ENCODE measurements around the gene BBS9.
"Not testable (repeated sequence)": the region's sequence is repeated elsewhere in the genome, so short reads cannot be mapped to it uniquely, and the experiment has no call there.

Gene BBS9

DNA sequence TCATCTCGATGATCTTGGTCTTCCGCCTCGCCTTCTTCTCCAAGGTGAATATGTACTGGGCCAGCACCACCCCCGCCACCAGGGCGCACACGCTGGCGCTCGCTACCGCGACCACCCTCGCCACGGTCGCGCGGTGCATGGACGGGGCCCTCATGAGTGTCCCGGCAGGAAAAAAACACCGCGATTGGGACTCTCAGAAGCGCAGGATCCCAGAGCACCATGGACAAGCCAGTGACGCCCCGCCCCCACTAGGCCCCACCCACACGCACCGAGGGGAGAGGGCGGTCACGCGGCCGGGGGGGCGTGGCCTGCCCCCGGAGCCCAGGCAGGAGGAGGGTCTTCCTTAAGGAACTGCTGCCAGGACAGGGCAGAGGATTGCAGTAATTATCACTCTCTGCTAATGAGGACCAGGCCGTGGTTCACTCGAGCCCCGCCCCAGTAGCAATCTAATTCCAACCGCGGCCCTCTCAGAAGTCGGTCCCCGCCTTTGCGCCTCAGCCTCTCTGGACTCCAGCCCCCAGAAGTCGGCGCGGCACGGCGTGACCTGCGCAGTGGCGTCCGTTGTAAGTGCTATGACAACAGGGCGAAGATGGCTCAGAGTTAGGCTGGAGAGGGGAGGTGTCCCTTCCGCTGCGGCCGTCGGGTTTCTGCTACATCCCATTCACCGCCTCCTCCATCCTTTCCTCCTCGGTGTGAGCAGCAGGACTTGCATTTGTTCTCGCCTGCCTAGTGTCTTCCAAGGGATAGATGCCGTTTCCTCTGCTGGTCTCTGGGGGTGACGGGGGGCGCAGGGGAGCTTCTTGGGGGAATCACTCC lies at the start of gene BBS9:
Gene BBS9 (plus strand): TSS at position 575 of the 816 bp plus-strand sequence. CDS start 16,689 bp downstream, outside the sequence.
- DNase-seq (ENCODE audit: low read depth in 4 of 4, low spot score in 1 of 4) = peak; percentile 80 to 87 (median 83)

DNA sequence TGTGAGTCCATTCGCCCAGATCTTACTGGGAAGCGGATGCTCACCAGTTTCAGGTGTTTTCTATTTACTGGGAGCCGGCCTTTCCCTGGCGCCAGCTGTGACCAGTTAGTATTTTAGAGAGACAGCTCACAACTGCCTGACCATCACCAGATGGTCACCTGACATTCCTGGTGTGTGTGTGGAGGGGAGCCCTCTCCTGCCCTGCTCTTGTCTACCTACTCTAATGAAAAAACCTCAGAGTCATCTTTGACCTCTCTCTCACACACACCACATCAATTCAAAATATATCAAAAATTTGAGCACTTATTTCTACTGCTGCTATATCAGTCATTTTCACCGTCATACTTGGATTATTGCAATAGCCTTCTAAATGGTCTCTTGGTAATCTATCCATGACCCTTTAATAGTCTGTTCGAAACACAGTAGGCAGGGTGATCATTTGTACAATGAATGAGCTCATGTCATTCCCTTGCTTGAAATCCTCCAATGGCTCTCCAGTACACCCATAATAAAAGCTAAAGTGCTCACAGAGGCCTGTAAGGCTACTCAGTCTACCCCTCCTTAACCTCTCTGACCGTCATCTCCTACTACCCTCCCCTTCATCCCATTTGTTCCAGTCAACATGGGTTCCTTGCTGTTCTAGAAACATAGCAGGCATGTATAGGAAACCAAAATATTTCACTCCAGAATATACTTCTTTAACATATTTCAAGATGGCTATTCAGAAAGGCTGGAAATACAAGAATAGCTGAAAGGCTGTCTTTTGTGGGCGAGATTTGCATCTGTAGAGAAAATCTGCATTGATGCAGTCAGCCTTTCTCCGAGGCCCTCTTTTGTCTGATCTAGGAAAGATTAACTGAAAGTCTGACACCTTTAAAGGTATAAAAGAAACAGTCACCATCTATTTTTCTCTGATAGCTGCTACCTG lies 49.3 kb upstream of the BBS9 start:
- DNase-seq (ENCODE audit: low read depth in 4 of 4, low spot score in 1 of 4) = no peak

DNA sequence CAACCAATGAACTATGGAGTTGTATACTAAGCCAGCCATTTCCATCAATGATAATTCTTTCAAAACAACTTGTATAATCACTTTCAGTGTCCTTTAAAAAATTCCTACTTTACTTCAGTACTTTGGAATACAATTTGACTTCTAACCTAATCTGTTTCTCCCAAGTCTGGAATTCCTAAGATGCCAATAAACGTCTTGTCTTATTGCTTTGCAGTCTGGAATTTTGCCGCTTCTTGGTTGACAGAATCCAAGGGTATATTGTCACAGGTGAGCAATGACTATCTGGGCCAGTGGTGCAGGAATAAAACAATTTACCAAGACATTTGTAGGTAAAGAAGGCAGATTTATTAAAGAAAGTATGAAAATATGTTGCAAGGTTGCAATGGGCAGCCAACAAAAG lies 42.0 kb upstream of the BBS9 start:
- DNase-seq (ENCODE audit: low read depth in 4 of 4, low spot score in 1 of 4) = no peak

DNA sequence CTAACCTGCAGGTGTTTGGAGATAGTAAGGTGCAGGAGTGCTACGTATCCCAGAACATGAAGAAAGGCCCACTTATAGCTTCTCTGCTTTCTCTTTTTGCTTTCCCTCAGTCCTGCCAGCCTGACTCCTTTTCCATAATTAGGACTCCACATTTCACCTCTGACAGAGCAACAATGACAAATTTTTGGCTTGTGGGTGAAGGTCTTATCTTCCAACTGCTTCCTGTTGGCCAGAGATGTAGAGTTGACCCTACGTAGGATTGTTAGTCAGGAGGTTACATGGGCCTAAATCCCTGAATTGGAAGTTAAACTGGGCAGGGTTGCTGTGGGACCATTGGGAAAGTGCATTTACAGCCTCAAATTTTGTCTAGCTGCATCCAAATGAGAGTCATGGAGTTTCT lies 41.5 kb upstream of the BBS9 start:
- no peak for DNase-seq (ENCODE audit: low read depth in 4 of 4, low spot score in 1 of 4)

DNA sequence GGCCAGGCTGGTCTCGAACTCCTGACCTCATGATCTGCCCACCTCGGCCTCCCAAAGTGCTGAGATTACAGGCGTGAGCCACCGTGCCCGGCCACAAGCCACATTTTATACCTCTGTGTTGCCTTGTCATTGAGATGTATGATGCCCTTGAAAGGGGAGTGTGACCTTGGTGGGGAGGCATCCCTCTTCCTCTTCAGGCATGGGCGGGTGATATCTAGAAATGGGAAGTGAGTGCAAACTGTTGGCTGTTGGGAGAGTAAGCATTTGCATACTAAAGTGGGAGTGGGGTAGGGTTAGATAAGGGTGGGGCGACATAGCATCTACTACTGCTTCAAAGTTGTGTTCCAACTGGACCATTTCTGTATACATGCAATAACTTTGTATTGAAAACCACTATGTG lies 40.2 kb upstream of the BBS9 start:
- DNase-seq (ENCODE audit: low read depth in 4 of 4, low spot score in 1 of 4) = no peak

DNA sequence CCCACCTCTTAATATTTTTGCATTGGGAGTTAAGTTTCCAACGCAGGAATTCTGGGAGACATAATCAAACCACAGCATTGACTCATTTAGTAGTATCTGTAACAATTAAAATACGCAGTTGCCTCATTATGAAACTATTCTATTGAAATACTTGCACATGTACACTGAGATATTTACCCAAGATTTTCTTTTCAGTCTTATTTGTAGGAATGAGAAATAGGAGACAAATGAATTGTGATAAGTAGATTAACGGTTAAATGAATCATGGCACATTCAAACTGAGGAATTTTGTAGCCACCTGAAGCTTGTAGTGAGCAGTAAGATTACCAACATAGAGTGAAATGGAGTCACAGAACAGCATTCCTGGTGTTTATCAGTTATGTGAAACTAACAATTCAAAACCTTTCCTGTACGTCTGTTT lies 38.2 kb upstream of the BBS9 start:
- DNase-seq (ENCODE audit: low read depth in 4 of 4, low spot score in 1 of 4) = no peak

DNA sequence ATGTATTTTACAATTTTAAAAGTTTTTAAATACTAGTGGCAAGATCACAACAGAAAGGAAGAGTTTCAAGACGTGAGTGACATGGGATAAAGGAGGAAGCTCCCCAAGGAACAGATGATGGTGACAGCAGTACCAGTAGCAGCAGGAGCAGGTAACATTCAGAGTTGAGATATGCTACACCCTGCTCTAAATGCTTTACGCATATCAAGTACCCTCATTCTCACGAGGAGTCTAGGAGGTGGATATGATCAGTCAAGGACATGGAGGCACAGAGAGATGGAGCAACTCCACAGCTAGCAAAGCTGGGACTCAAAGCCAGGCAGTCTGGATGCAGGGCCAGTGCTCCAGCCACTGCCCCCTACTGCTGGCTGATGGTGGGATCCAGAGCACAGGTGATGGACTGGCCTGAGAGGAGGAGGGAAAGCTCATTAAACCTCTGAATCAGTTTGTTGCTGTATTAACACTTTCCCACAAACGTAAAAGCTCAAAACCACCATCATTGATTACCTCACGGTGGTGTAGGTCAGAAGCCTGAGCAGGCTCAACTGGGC lies 37.6 kb upstream of the BBS9 start:
- no peak for DNase-seq (ENCODE audit: low read depth in 4 of 4, low spot score in 1 of 4)

DNA sequence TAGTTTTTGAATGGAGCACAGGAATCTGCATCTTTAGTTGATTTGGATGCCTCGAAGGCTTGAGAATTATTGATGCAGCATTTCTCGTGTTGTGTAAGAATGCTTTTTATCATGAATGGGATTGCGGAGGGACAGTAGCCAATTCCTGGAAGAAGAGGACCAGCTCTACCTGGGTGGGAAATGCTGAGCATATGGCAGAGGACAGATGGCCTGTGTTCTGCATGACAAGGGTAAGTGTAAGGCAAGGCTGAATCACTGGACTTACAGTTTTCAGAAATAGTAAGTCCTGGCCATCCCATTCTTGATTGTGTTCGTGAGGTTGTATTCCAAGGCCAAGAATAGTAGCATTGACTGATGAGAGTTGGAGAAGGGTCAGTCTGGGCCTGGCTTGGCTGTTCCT lies 36.1 kb upstream of the BBS9 start:
- no peak for DNase-seq (ENCODE audit: low read depth in 4 of 4, low spot score in 1 of 4)

DNA sequence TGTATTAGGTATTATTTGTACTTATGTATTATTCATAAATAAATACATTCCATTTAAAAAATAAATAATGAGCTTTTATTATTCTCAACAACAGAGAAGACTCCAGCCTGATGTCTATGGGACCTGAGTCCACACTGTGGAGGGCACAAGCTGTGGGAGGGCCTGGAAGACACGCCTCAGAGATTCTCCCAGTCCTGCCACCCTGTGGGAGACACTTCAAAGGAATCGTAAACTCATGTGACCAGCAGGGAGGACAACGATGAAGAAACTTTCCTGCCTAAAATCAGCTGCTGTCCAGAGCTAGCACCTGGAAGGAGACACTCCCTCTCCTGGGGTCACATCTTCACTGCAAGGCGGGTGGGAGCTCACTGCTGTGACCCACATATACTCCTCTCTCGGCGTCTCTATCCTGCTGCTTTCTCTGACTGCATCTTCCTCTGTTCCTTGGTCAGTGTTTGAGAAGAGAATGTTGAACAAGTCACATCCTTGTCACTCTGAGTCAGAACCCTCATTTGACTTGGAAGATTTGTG lies 34.6 kb upstream of the BBS9 start:
- DNase-seq (ENCODE audit: low read depth in 4 of 4, low spot score in 1 of 4) = not testable (repeated sequence)

DNA sequence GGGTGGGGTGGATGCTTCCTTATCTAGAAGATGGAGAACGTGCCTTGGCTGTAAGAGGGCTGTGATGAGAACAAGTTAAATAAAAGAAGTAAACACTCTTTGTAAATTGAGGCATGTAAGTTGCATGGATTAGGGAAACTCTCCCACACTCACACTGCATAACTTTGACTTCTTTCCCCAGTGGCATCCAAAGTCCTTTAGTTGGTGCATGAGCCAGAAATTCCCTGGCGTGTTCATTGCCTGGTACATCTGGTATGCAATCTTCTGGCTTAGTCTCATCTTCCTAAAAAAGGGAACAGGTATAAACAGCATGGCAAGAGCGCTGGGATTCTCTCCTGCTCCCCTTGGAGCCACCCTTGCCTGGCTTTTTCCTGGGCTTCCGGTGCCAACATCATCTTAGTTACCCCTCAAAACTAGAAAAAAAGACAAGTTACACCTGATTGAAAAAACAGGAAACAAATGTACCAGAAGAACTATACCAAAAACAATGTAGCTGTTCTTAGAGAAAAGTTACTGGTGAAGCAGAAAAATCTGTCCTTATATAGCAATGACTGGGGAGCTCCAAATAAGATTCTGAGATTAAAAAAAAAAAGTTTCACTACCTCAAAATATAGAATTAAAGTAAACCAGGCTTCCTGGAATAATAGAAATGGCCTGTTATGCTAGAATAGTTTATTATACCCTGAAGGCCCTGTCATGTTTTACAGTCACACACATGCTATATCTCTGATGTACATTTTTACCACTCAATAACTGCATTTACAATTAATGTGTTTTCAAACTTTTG lies 30.0 kb upstream of the BBS9 start:
- DNase-seq (ENCODE audit: low read depth in 4 of 4, low spot score in 1 of 4) = no peak

DNA sequence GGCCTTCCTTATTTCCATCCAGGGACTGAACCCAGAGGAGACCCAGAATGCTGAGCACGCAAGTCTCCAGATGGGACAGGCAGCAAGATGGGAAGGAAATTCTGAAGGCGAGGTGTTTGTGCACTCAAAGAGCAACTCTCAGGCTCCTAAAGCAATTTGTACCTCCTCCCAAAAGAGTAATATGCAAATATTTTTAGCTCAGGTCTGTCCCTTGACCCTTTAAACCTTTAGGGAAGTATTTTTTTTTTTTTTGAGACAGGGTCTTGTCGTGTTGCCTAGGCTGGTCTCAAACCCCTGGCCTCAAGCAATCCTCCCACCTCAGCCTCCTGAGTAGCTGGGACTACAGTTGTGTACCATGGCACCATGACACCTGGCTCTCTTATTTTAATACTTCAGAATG lies 28.6 kb upstream of the BBS9 start:
- no peak for DNase-seq (ENCODE audit: low read depth in 4 of 4, low spot score in 1 of 4)

DNA sequence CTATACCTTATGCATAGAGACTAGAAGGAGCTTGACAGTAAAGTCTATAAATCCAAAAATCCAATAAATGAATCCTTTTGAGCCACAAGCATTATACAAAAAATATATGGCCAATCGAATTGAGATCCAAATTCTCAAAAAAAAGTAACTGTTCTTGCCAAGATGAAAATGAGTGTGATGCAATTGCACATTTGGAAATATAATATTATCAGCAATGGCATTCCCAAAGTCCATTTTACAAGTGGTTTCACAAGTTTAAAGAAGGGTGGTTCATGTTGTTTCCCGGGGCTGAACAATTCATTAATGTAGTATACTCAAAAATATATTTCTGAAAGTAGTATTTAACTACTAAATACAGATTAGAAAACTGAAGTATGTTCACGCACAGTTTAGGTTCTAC lies 27.5 kb upstream of the BBS9 start:
- DNase-seq (ENCODE audit: low read depth in 4 of 4, low spot score in 1 of 4) = no peak

DNA sequence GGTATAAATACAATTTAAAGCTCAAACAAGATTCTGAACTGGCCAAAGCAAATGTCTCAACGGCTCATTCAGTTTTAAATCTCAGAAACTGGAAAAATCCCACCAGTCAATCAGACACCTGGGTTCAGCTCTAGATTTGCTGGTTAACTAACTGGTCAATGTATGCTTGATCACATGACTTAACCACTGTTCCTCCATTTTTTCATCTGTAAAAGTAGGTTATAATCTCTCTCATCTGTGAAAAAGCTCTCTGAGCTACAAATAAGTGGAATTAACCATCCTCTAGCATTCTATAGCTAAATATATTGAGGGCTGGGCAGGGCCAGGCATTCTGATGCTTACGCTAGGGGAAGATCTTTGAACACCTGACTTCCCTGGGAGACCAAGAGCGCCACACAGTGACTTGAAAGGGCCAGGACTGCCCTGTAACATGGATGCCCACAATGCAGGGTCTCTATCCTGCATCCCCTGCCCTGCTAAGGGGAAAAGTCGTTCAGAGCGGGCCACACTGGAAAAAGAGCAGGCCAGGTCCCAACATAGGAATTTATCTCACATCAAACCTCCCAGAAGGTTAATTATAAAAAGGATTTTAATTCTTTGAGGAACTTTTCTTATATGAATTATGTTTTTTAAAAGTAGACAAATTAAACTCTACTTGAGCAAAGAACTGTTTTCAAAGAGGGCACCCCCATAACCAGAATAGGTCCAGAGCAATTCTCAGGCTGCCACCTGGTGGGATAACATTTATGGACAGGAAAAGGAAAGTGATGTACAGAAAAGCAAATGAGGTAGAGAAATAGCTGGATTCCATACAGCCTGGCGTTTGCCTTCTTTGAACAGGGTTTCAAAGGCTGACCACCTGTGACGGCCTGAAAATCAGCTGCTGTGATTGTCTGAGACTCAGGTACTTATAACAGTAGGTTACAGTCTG lies 22.0 kb upstream of the BBS9 start:
- no peak for DNase-seq (ENCODE audit: low read depth in 4 of 4, low spot score in 1 of 4)

DNA sequence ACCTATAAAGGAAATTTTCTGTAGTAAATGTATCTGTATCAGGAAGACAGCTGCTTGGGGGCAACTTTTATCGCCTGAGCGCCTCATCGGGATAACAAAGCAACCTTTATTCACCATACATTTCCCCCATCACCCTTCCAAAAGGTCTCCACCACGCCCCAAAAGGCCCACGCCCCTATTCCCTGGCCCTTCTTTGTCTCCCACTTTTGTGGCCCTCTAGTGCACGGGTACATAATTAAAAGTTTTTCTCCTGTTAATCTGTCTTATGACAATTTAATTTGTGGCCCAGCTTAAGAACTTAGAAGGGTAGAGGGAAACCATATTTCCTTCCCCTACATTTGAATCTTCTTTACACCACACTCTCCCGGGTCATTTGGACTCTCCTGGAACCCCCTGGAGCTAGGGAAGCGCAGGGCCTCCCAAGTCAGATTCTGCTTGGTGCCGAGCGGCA lies 20.8 kb upstream of the BBS9 start:
- DNase-seq (ENCODE audit: low read depth in 4 of 4, low spot score in 1 of 4) = no peak

DNA sequence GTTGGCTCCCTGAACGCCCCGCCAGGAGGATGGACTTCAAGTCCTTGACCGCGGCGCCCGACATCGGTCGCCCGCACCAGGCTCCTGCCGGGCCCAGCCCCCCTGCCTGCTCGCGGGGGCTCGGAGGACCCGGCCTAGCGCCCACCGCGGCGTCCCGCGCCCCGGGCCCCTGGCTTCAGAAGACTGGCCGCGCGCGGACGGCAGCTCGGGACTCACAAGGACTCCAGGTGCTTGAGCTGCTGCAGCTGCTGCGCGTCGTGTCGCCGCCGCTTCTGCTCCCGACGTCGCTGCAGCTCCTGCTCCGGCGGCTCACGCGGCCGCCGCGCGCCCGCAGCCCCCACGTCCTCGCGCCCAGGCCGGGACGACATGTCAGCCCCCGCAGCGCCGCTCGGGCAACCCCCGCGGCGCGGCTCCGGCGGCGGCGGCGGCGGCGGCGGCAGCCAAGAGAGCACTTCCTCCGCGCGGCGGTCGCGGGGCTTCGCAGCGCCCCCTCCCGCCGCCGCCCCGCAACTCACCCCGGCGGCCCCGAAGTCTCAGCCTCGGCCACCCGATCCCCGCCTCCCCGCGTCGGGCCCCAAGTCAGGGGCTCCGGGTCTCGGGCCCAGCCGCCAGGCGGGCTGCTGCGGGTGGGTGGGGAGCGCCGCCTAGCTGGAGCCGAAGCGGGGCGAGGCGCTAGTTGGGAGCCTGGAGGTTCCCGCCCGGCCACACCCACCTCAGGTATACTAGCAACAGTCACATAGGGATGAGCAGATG lies 20.2 kb upstream of the BBS9 start, which contains the start of gene RP9:
Gene RP9 (minus strand): TSS at position 400 of the 753 bp plus-strand sequence. CDS start 32 bp downstream, at position 368.
- peak; percentile 51 to 72 (median 63) for DNase-seq (ENCODE audit: low read depth in 4 of 4, low spot score in 1 of 4)

DNA sequence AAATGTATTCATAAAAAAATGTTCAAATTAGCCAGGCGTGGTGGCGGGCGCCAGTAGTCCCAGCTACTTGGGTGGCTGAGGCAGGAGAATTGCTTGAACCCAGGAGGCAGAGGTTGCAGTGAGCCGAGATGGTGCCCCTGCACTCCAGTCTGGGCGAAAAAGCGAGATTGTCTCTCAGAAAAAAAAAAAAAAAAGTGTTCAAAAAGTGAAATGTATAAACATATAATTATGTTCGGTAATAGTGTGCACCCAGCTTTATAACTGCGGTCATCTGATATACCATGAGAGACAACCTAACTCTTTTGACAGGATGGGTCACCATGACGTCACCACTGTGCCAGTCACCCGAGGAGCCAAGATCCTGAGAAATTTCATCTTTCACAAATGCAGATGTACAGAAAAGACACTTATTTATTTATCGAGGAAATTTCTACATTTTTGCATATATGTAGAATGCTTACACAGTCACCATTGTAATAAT lies 19.6 kb upstream of the BBS9 start:
- no peak for DNase-seq (ENCODE audit: low read depth in 4 of 4, low spot score in 1 of 4)

DNA sequence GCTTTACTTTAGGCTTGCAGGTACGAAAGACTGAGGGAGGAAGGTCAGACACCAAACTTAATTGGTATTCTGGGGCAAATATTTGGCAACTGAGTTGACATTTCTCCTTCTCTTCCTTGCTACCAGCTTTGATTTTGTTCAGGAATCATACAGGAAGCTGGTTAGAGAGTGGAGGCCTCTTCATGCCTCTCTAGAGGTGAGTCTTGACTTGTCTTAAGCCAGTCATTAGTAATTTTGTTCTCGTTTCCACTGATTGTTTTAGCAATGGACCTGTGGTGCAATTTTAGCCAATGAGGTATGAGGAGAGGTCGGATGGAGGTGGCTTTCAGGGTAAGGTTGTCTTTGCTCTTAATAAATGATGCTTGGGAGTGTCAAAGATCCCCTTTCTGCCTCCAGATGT lies 17.8 kb upstream of the BBS9 start:
- no peak for DNase-seq (ENCODE audit: low read depth in 4 of 4, low spot score in 1 of 4)

DNA sequence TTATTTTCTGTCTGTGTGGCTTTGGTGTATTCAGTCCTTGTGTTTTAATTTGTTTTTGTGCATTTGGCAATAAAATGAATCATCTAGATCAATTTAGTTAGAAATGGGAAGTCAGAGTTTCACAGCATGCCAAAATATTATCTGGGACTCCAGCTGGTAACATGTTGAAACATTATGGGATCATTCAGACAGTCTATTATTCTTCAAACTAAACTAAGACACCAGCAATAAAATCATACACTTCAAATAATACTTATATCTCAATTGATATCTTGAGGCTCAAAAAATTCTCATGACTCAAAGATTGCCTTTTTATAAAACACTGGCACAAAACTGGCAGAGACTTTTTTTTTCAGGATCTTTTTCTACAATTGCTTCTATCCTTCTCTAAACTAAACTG lies 14.4 kb upstream of the BBS9 start:
- DNase-seq (ENCODE audit: low read depth in 4 of 4, low spot score in 1 of 4) = no peak

DNA sequence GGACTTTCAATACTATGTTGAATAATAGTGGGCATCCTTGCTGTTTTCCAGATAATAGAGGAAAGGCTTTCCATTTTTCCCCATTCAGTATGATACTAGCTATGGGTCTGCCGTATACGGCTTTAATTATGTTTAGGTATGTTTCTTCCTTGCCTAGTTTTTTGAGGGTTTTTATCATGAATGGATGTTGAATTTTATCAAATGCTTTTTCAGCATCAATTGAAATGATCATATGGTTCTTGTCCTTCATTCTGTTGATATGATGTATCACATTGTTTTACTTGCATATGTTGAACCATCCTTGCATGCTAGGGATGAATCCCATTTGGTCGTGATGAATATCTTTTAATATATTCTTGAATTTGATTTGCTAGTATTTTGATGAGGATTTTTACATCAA lies 11.0 kb upstream of the BBS9 start:
- no peak for DNase-seq (ENCODE audit: low read depth in 4 of 4, low spot score in 1 of 4)

All from stimulated activated CD4-positive, alpha-beta T cell treated with anti-CD3 and anti-CD28 coated beads, Interleukin-1b, Interleukin-23, amount 100 ng/mL, for 24 hours (primary cell).